Endothelial cell of umbilical vein (primary cell): Measurements from ENCODE around the gene IQCH. TPM values are rescaled to one million over a fixed set of nuclear protein-coding genes. Genes with fewer than 3 reads are reported as not detected.

Experiments used
- BruUV-seq: library from RNA; stranded (reverse); fragments of 400-500 nt; replicated peaks from 2 replicates; lab custom pipeline; 2021; lab: Mats Ljungman, UMichigan
- CTCF ChIA-PET: fragments of 300-600, 350-600 bp; sonication (Branson Sonifier 250); formaldehyde crosslinking; loops from one replicate; lab custom pipeline; 2021; ENCODE audit warnings: antibody characterized with exemption, inconsistent platforms; lab: Charles Lee
- POLR2A ChIA-PET: fragments of 300-600, 350-600 bp; sonication (Branson Sonifier 250); formaldehyde crosslinking; loops from one replicate; lab custom pipeline; 2021; ENCODE audit warnings: antibody characterized with exemption, inconsistent platforms; lab: Charles Lee
- DNase-seq: peaks from one replicate; pipeline ENCODE4 v3.0.0-alpha.2; 2011; ENCODE audit warnings: low read depth, low spot score
- FAIRE-seq: peaks from 2 replicates; lab custom pipeline; 2011; peaks lifted over from hg19 to GRCh38; lab: Jason Lieb, UNC
- H2AFZ ChIP-seq: 2 replicates; pipeline ENCODE4 v1.6.0; 2012; ENCODE audit warnings: low read depth, low read length, control low read depth, inconsistent platforms
- H3K27ac ChIP-seq: 2 replicates; pipeline ENCODE4 v1.5.1; 2011; ENCODE audit warnings: low read depth, mild to moderate bottlenecking, control low read depth, low read length, moderate library complexity; ENCODE audit not compliant: insufficient read depth
- H3K27me3 ChIP-seq, 2 experiments: 2 replicates each; pipeline versions ENCODE4 v1.6.0 to v1.6.1; 2011; ENCODE audit warnings: low read length in 2 of 2, mixed read lengths in 1 of 2; ENCODE audit not compliant: control insufficient read depth in 2 of 2, insufficient read depth in 2 of 2
- H3K36me3 ChIP-seq, 2 experiments: 2 replicates in 1 of 2; 3 replicates in 1 of 2; pipeline ENCODE4 v1.5.1; 2011; ENCODE audit warnings: low read length in 2 of 2, mild to moderate bottlenecking in 1 of 2, moderate library complexity in 1 of 2; ENCODE audit not compliant: control insufficient read depth in 2 of 2, insufficient read depth in 2 of 2; ENCODE audit errors: extremely low read depth in 1 of 2
- H3K4me1 ChIP-seq: 3 replicates; pipeline ENCODE4 v1.5.1; 2011; ENCODE audit warnings: mild to moderate bottlenecking, low read length; ENCODE audit not compliant: control insufficient read depth, insufficient read depth; ENCODE audit errors: extremely low read depth
- H3K4me2 ChIP-seq: 2 replicates; pipeline ENCODE4 v1.6.1; 2011; ENCODE audit warnings: low read length, control low read depth, mixed read lengths; ENCODE audit not compliant: insufficient read depth
- H3K4me3 ChIP-seq, 3 experiments: fragments of 200-600 bp in 1 of 3; sonication (generic), shearing (Covaris generic) in 1 of 3; replicated peaks in 1 of 3; 2 replicates each; pipeline ENCODE4 v1.5.1; 2011 to 2016; ENCODE audit warnings: control low read depth in 3 of 3, low read length in 3 of 3, mild to moderate bottlenecking in 2 of 3, inconsistent platforms in 1 of 3, low read depth in 1 of 3, moderate library complexity in 1 of 3; ENCODE audit not compliant: insufficient read depth in 1 of 3
- H3K79me2 ChIP-seq: 2 replicates; pipeline ENCODE4 v1.6.0; 2012; ENCODE audit warnings: low read length, inconsistent platforms; ENCODE audit not compliant: control insufficient read depth, insufficient read depth
- H3K9ac ChIP-seq: replicated peaks from 2 replicates; pipeline ENCODE3; 2011; ENCODE audit warnings: low read length, control low read depth; ENCODE audit not compliant: insufficient read depth; ENCODE audit errors: extremely low read depth
- H3K9me1 ChIP-seq: replicated peaks from 3 replicates; pipeline ENCODE4 v1.6.0; 2011; ENCODE audit warnings: mild to moderate bottlenecking, low read length; ENCODE audit not compliant: control insufficient read depth, insufficient read depth; ENCODE audit errors: extremely low read depth
- H3K9me3 ChIP-seq: replicated peaks from 2 replicates; pipeline ENCODE4 v1.5.1; 2012; ENCODE audit warnings: low read length, inconsistent platforms; ENCODE audit not compliant: control insufficient read depth, insufficient read depth
- H4K20me1 ChIP-seq: replicated peaks from 2 replicates; pipeline ENCODE3; 2011; ENCODE audit warnings: mild to moderate bottlenecking, low read length; ENCODE audit not compliant: control insufficient read depth, insufficient read depth; ENCODE audit errors: extremely low read depth
- EZH2 ChIP-seq: IDR thresholded peaks from 2 replicates; pipeline ENCODE4 v1.6.1; 2012; ENCODE audit warnings: borderline replicate concordance, low read depth, mild to moderate bottlenecking, moderate library complexity, low read length, inconsistent platforms; ENCODE audit not compliant: severe bottlenecking
- GATA2 ChIP-seq: IDR thresholded peaks from 2 replicates; pipeline ENCODE4 v1.7.0; 2011; ENCODE audit warnings: low read depth, mild to moderate bottlenecking, moderate library complexity, mixed read lengths, low read length; ENCODE audit not compliant: insufficient read length, insufficient read depth
- JUN ChIP-seq: IDR thresholded peaks from 2 replicates; pipeline ENCODE4 v1.6.1; 2011; ENCODE audit warnings: borderline replicate concordance, low read depth; ENCODE audit not compliant: insufficient read length, insufficient read depth
- MYC ChIP-seq: IDR thresholded peaks from one replicate; pipeline ENCODE4 v1.6.1; 2011; ENCODE audit warnings: mild to moderate bottlenecking, low read depth, low read length
- POLR2A ChIP-seq: IDR thresholded peaks from 2 replicates; pipeline ENCODE4 v1.6.1; 2012; ENCODE audit warnings: low read depth, mild to moderate bottlenecking, control low read depth, low read length
- POLR2AphosphoS5 ChIP-seq: IDR thresholded peaks from 2 replicates; pipeline ENCODE4 v1.6.1; 2012; ENCODE audit warnings: low read depth, mild to moderate bottlenecking, control low read depth, low read length, moderate library complexity; ENCODE audit not compliant: insufficient read depth
- dilution Hi-C: fragments of 300-500 bp; cut with MboI; formaldehyde crosslinking; loops from one replicate; pipeline ENCODE4 v1.15.0; 2019; ENCODE audit warnings: low sequenced_read_pairs; ENCODE audit not compliant: extremely low pct_ligation_motif_present
- intact Hi-C: fragments of 100-400 bp; cut with micrococcal nuclease; formaldehyde crosslinking; loops from one replicate; pipeline ENCODE4 v1.10.0; 2022
- polyA plus RNA-seq, 4 experiments: library from polyadenylated mRNA; depleted of rRNA in 3 of 4; stranded (reverse) in 3 of 4; unstranded in 1 of 4; fragments of >200 nt; gene quantifications; 2 replicates each; pipeline versions ENCODE4 v1.2.1 to v1.2.3, GENCODE V29; 2011 to 2012; ENCODE audit warnings: missing spikeins in 1 of 4
- total RNA-seq: library from RNA; stranded (reverse); gene quantifications from 2 replicates; pipeline ENCODE4 v1.2.3, GENCODE V29; 2021
- TF ChIP-seq, protein P1 (sequence below), 2 donors: IDR thresholded peaks; 1 replicate in 1 of 2; 2 replicates in 1 of 2; pipeline ENCODE4 v1.5.1; 2011; ENCODE audit warnings: low read length in 2 of 2, mild to moderate bottlenecking in 2 of 2, moderate library complexity in 2 of 2, control low read depth in 1 of 2, inconsistent platforms in 1 of 2, low read depth in 1 of 2; ENCODE audit not compliant: insufficient read depth in 1 of 2; ENCODE audit errors: extremely low read depth in 1 of 2

The IQCH gene
- total and polyA plus RNA-seq, 2 donors (not counting 3 experiments of a cell fraction or from before 2014, with no cell fraction given), result 0.29 to 0.51 TPM

DNA sequence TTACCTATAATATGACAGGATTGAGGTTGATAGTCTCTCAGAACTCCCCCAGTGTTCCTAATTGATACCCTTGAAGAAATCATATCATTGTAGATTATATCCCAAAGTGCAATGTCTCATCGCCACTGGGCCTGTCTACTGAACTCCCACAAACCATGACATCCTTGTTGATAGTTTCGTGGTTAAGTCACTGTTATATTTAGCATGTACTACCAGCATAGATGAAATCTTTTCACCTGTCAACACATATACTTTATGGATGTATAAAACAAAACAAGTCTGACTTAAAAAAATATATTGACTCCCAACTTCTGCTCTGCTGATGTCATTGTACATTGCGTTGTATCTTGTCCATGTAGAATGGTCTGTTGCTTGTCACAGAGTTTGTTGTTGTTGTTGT lies 128.1 kb downstream of the IQCH start:
- no peak for TF ChIP-seq POLR2A
- no peak for TF ChIP-seq MYC
- TF ChIP-seq GATA2, result no peak
- no peak for TF ChIP-seq EZH2
- no peak for TF ChIP-seq POLR2AphosphoS5
- TF ChIP-seq, protein P1, sequence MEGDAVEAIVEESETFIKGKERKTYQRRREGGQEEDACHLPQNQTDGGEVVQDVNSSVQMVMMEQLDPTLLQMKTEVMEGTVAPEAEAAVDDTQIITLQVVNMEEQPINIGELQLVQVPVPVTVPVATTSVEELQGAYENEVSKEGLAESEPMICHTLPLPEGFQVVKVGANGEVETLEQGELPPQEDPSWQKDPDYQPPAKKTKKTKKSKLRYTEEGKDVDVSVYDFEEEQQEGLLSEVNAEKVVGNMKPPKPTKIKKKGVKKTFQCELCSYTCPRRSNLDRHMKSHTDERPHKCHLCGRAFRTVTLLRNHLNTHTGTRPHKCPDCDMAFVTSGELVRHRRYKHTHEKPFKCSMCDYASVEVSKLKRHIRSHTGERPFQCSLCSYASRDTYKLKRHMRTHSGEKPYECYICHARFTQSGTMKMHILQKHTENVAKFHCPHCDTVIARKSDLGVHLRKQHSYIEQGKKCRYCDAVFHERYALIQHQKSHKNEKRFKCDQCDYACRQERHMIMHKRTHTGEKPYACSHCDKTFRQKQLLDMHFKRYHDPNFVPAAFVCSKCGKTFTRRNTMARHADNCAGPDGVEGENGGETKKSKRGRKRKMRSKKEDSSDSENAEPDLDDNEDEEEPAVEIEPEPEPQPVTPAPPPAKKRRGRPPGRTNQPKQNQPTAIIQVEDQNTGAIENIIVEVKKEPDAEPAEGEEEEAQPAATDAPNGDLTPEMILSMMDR (IDR thresholded peaks at IDR 0.05; ENCODE audit: extremely low read depth in 1 of 2, insufficient read depth in 1 of 2, low read depth in 1 of 2, low read length in 2 of 2), result no peak
- TF ChIP-seq JUN, result no peak
- Histone ChIP-seq H3K9me3 (no peaks in the 10 kb centered on the region), H3K9me1 (no peaks in the 10 kb centered on the region), H3K27ac (no peak overlapping the region), H3K27me3 (peaks cover 0 to 15% of the 10 kb centered on the region in 2 experiments), H3K4me3 (no peak overlapping the region), H3K4me2 (no peak overlapping the region), H3K79me2 (no peaks in the 10 kb centered on the region), H3K9ac (no peak overlapping the region), H4K20me1 (no peaks in the 10 kb centered on the region), H2AFZ (no peak overlapping the region), H3K36me3 (no peaks in the 10 kb centered on the region), H3K4me1 (no peaks in the 10 kb centered on the region)
- ChIA-PET CTCF (interaction anchor here (1.2 kb wide), 1 partner anchor 450 kb away, joined by 3 read pairs; no protein-coding TSS in a partner anchor), POLR2A (no interaction called here)
- BruUV-seq, result no TSS peak
- FAIRE-seq (no peak), DNase-seq (no peak)
- intact Hi-C loops (no loop called here), dilution Hi-C loops (no loop called here)
